HT-29 (cell line): Measurements from ENCODE around the gene MTARC2. TPM values are rescaled to one million over a fixed set of nuclear protein-coding genes. Genes with fewer than 3 reads are reported as not detected.
"Not testable (repeated sequence)": the region's sequence is repeated elsewhere in the genome, so short reads cannot be mapped to it uniquely, and the experiment has no call there.

Experiments
- DNase-seq: peaks from one replicate; pipeline ENCODE4 v3.0.0-alpha.2; 2015; ENCODE audit warnings: low spot score
- total RNA-seq: library from RNA; depleted of rRNA; stranded (reverse); fragments of >200 nt; shearing (Covaris generic); gene quantifications from 2 replicates; pipeline ENCODE4 v1.2.3, GENCODE V29; 2014; rRNA removed

MTARC2 gene
- total RNA-seq: 4.2 and 6.6 TPM in 2 replicates

GRCh38 chr1:220748089-220748934 lies at the start of gene MTARC2:
MTARC2 (plus strand) TSS chr1:220748322; CDS start chr1:220748532, 210 bp downstream.
- DNase-seq: peak; percentile 73

GRCh38 chr1:220698607-220699016 lies 49.5 kb upstream of the MTARC2 start:
- no peak for DNase-seq

DNA sequence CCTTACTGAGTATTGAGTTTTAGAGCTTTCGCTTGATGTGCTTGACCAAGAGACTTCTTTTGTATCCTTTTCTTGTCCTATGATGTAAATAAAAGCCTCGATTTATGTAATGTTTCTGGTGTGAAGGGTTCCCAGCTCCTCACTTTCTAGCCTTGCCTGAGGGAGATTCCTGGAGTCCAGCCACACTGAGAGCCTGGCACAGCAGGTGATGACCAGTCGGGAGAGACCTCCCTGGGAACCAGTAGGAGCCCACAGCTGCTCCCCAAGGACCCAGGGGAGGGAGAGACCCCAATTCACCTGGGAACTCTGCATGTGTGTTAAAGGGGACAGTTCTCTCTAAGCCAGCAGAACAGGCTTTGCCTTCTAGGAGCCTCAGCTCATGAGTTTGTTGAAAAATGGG lies 49.1 kb upstream of the MTARC2 start:
- no peak for DNase-seq

DNA sequence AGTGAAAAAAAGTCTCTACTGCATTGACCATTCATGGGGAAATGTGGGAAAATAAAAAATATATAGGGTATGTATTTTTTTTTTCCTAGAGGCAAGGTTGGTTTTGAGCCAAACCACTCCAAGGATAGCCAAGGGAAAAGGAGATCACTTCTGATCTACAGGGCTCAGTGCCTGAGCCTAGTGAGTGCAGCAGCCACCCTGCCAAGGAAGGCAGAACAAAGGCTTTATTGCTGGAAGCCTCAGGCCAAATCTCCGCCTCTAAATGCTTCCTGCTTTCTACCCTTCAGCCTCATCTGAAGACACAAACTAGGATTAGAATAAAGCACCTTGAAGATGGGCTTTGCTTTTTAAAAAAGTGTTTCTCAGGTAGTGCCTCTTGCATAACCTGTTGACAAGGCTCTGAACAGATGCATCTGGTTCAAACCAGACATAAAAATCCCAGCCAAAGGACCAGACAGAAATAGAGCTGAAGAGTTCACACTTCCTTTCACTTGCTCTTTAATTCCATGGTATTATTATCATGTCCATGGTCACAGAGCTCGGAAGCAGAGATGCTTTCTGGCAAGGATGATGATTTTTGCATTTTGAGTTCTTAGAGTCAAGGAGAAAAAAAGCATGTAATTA lies 47.5 kb upstream of the MTARC2 start:
- no peak for DNase-seq

DNA sequence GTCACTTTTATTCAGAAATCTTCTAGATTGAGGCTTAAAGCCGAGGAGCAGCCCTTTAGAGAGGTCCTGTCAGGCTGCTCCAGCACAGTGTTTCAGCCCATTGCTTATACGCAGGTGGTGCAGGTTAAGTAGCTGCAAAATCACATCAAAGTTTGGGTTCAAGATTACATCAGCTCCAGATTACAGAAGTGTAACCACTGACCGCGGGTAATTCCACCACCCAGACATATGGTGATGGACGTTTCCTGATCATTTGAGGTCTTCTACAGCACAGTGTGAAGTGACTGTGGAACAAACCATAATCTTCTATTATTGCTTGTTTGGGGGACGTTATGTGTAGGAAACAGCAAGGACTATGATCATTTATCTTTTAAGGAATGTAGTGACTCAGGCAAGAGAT lies 46.1 kb upstream of the MTARC2 start:
- no peak for DNase-seq

- no peak for DNase-seq
Measured at GRCh38 chr1:220702733-220703270, 45.3 kb upstream of the MTARC2 start.

- no peak for DNase-seq
Measured at GRCh38 chr1:220703305-220703704, 44.8 kb upstream of the MTARC2 start.

GRCh38 chr1:220705782-220706181 lies 42.3 kb upstream of the MTARC2 start:
- no peak for DNase-seq

DNA sequence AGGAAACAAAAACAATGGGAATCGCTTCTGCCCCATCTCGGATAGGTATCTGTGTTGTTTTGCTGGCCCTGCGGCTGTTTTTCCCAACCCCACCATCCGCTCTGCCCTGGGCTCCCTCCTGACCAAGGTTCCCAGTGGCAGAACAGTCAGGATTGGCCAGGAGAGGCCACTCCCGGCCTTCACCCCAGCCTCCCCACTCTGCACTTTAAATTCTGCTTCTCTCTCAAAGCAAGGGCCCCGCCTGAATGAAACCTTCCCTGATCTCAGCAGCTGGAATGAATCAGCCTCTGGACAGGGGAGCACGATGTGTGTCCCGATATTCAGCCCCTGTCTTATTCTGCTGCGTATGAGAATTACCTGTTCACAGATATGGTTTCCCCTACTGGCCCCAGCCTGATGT lies 41.6 kb upstream of the MTARC2 start:
- no peak for DNase-seq

DNA sequence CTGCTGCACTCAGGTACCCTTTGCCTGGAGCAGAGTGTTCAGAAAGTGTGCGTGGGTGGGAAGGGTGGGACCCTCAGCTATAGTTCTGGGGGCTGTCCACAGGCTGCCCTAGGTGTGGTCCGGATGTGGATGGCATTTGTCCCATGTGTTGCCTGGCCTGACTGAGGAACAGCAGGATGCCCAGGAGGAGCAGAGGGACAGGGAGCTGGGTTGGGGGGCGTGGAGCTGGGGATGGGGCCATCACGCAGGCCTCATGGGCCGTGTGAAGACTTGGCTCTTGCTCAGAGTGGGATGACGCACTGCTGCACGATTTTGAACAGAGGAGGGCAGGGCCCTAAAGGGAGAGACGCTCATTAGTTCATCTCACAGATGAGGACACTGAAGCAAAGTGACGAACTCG lies 41.0 kb upstream of the MTARC2 start:
- DNase-seq: no peak

- DNase-seq: no peak
Measured at GRCh38 chr1:220708244-220708643, 39.9 kb upstream of the MTARC2 start.

GRCh38 chr1:220708936-220709801 lies 39.0 kb upstream of the MTARC2 start:
- no peak for DNase-seq

- no peak for DNase-seq
Measured at GRCh38 chr1:220710333-220710732, 37.8 kb upstream of the MTARC2 start.

- DNase-seq: no peak
Measured at GRCh38 chr1:220711056-220711809, 36.9 kb upstream of the MTARC2 start.

- not testable (repeated sequence) for DNase-seq
Measured at GRCh38 chr1:220715986-220716385, 32.1 kb upstream of the MTARC2 start.

DNA sequence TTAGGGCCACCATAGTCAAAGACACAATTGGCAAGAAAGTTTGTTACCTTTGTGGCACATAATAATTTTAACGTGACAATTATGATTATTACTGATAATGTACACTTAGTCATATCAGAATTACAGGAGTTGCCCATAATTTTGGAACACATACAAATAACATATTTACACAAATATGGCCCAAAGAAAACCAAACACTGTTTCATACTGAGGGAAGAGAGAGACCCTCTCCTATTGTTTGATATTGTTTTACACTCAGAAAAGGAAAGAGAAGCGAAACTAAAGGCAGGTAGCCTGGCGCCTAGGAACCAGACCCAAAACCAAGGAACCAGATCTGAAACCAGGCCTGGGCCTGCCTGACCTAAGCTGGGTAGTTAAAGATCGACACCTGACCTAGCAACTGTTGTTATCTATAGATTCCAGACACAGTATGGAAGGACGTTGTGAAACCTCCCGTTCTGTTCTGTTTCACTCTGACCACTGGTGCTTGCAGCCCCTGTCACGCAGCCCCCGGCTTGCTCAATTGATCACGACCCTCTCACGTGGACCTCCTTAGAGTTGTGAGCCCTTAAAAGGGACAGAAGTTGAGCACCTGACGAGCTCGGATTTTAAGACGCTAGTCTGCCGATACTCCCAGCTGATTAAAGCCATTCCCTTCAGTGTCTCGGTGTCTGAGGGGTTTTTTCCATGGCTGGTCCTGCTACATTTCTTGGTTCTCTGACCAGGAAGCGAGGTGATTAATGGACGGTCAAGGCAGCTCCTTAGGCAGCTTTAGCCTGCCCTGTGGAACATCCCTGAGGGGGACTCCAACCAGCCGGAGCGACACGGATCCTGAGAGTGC lies 30.1 kb upstream of the MTARC2 start:
- DNase-seq: no peak

DNA sequence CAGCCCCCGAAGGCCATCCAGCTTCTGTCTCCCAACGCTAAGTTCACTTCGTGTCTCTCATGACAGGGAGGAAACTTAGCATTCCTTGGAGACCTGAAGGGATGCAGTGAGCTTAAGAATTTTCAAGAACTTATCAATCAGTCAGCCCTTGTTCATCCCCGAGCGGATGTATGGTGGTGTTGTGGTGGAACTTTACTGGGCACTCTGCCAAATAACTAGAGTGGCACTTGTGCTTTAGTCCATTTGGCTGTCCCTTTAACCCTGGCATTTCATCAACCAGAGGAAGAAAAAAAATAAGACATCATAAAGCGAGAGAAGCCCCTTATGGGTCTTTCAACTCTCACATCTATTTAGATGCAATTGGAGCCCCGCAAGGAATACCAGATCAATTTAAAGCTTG lies 26.9 kb upstream of the MTARC2 start:
- not testable (repeated sequence) for DNase-seq

DNA sequence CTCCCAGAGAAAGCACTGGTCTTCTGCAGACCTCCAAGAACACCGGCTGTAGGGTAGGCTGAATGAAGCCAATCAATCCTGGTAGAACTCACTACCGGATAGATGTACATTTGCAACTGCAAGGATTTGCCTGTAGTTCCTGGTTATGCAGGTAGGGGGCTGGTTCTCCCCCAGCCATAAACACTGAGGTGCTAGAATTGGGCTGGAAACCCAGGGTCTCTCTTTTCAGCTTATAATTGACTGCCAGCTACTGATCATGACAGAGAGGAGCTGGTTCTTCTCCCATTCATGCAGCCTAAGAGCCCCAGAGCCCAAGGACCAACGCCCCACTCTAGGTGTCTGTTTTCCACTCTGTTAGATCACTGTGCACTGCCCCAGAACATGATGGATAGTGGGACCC lies 21.5 kb upstream of the MTARC2 start:
- no peak for DNase-seq

GRCh38 chr1:220727519-220727918 lies 20.6 kb upstream of the MTARC2 start:
- no peak for DNase-seq

DNA sequence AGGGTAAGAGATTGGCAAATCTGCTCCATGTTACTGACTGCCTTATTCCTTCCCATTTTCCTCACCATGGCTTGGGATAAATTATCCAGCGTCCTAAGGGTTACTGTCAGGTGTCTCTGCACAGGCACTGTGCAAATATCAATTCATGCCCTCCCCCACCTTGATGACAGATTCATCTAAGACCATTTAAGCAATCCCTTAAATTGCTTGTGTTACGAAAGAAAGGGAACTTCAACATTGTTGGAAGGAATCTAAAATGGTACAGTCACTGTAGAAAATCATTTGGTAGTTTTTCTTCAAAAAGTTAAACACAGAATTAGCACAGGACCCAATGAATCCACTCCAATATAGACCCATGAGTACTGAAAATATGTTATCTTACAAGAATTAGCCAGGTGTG lies 17.6 kb upstream of the MTARC2 start:
- DNase-seq: no peak
